AG09319 (cell line): ENCODE data around the gene NFATC1.

Experiments
- DNase-seq: peaks from one replicate; pipeline ENCODE4 v3.0.0-alpha.2; 2010; ENCODE audit warnings: low read depth; ENCODE audit errors: extremely low read depth
- CTCF ChIP-seq: IDR thresholded peaks from 2 replicates; pipeline ENCODE4 v1.5.1; 2011; ENCODE audit warnings: low read depth, mild to moderate bottlenecking, inconsistent platforms, low read length, moderate library complexity

The NFATC1 gene

GRCh38 chr18:79469309-79469708, 73.6 kb downstream of the NFATC1 start:
- TF ChIP-seq CTCF, result no peak
- DNase-seq, result no peak

GRCh38 chr18:79469751-79470505, 74.2 kb downstream of the NFATC1 start:
- TF ChIP-seq CTCF, result no peak
- no peak for DNase-seq

GRCh38 chr18:79470547-79470946, 74.8 kb downstream of the NFATC1 start:
- no peak for TF ChIP-seq CTCF
- DNase-seq, result no peak

GRCh38 chr18:79471046-79471445, 75.3 kb downstream of the NFATC1 start:
- no peak for TF ChIP-seq CTCF
- no peak for DNase-seq

GRCh38 chr18:79471597-79471996, 75.9 kb downstream of the NFATC1 start:
- no peak for TF ChIP-seq CTCF

GRCh38 chr18:79472176-79472575, 76.4 kb downstream of the NFATC1 start:
- no peak for TF ChIP-seq CTCF

More at GRCh38 chr18:79471597-79471996, 75.9 kb downstream of the NFATC1 start:
- DNase-seq, result no peak

GRCh38 chr18:79472946-79473345, 77.2 kb downstream of the NFATC1 start:
- no peak for DNase-seq
- TF ChIP-seq CTCF, result no peak

More at GRCh38 chr18:79472176-79472575, 76.4 kb downstream of the NFATC1 start:
- DNase-seq, result no peak
